Limb (tissue), 2 donors: ENCODE measurements around the gene SLC5A6.
A peak's percentile ranks its signal among the peaks of the same experiment; 100 is the strongest.
"Not testable (repeated sequence)": the region's sequence is repeated elsewhere in the genome, so short reads cannot be mapped to it uniquely, and the experiment has no call there.

Source experiments
- DNase-seq, 2 donors: peaks; one replicate each; pipeline ENCODE4 v3.0.0-alpha.2; 2016; ENCODE audit errors: extremely low spot score in 2 of 2

SLC5A6 gene

GRCh38 chr2:27205206-27205605 lies 6.9 kb downstream of the SLC5A6 start:
- no peak for DNase-seq

GRCh38 chr2:27204566-27204965 lies 7.5 kb downstream of the SLC5A6 start:
- no peak for DNase-seq

- DNase-seq, result no peak
These were observed 8.3 kb downstream of the SLC5A6 start for GRCh38 chr2:27203741-27204140.

- no peak for DNase-seq
These were observed 9.2 kb downstream of the SLC5A6 start for GRCh38 chr2:27202854-27203253.

- DNase-seq, result no peak
These were observed 10.4 kb downstream of the SLC5A6 start for GRCh38 chr2:27201675-27202074.

GRCh38 chr2:27199241-27199640 lies 12.8 kb downstream of the SLC5A6 start:
- DNase-seq, result no peak

GRCh38 chr2:27198627-27199026 lies 13.4 kb downstream of the SLC5A6 start:
- DNase-seq, result no peak

- DNase-seq, result not testable (repeated sequence)
These were observed 14.0 kb downstream of the SLC5A6 start for GRCh38 chr2:27198068-27198467.

- not testable (repeated sequence) for DNase-seq
These were observed 16.3 kb downstream of the SLC5A6 start for GRCh38 chr2:27195799-27196198.

- no peak for DNase-seq
These were observed 17.3 kb downstream of the SLC5A6 start for GRCh38 chr2:27194538-27195354.

- peak; percentile 62 to 65 for DNase-seq
These were observed 20.8 kb downstream of the SLC5A6 start for GRCh38 chr2:27191070-27191829.

- DNase-seq, result no peak
These were observed 22.1 kb downstream of the SLC5A6 start for GRCh38 chr2:27189989-27190388.

- DNase-seq, result no peak
These were observed 25.3 kb downstream of the SLC5A6 start for GRCh38 chr2:27186613-27187345.

GRCh38 chr2:27185331-27186026 lies 26.6 kb downstream of the SLC5A6 start:
- DNase-seq, result no peak

- no peak for DNase-seq
These were observed 28.0 kb downstream of the SLC5A6 start for GRCh38 chr2:27184115-27184514.

- DNase-seq, result no peak
These were observed 29.7 kb downstream of the SLC5A6 start for GRCh38 chr2:27182346-27182745.

GRCh38 chr2:27179344-27180000 lies 32.6 kb downstream of the SLC5A6 start:
- DNase-seq, result no peak

- DNase-seq, result no peak
These were observed 33.6 kb downstream of the SLC5A6 start for GRCh38 chr2:27178469-27178868.

GRCh38 chr2:27177441-27178351 lies 34.4 kb downstream of the SLC5A6 start:
- DNase-seq, result no peak

- not testable (repeated sequence) for DNase-seq
These were observed 36.3 kb downstream of the SLC5A6 start for GRCh38 chr2:27175781-27176180.
